Neural cell (in vitro differentiated cells): ENCODE results near the gene SRCIN1. TPM values are rescaled to one million over a fixed set of nuclear protein-coding genes. Genes with fewer than 3 reads are reported as not detected.

Source experiments
- H2AFZ ChIP-seq: fragments of 200-600, 300-800 bp; sonication (generic), shearing (Covaris generic); 2 replicates; pipeline ENCODE4 v1.6.0; 2014; ENCODE audit warnings: low read depth, mild to moderate bottlenecking, antibody characterized with exemption, low read length, moderate library complexity
- H3F3A ChIP-seq: fragments of 200-600 bp; shearing (Covaris generic); 2 replicates; pipeline ENCODE4 v1.6.1; 2016; ENCODE audit warnings: mild to moderate bottlenecking, moderate library complexity, mixed read lengths, antibody characterized with exemption, low read length; ENCODE audit not compliant: insufficient read depth, poor library complexity, severe bottlenecking
- H3K27ac ChIP-seq: fragments of 200-600, 300-800 bp; sonication (generic), shearing (Covaris generic); 2 replicates; pipeline ENCODE4 v1.5.1; 2014; ENCODE audit warnings: mild to moderate bottlenecking, low read length, moderate library complexity
- H3K27me3 ChIP-seq: fragments of 300-800, 200-600 bp; sonication (generic), shearing (Covaris generic); 2 replicates; pipeline ENCODE4 v1.6.0; 2014; ENCODE audit warnings: mild to moderate bottlenecking, low read depth, low read length, moderate library complexity; ENCODE audit not compliant: insufficient read depth
- H3K36me3 ChIP-seq: fragments of 300-800, 200-600 bp; sonication (generic), shearing (Covaris generic); 2 replicates; pipeline ENCODE4 v1.5.1; 2014; ENCODE audit warnings: mild to moderate bottlenecking, antibody characterized with exemption, low read length, moderate library complexity; ENCODE audit not compliant: insufficient read depth
- H3K4me2 ChIP-seq: fragments of 300-800, 200-600 bp; sonication (generic), shearing (Covaris generic); 2 replicates; pipeline ENCODE4 v1.6.0; 2014; ENCODE audit warnings: mild to moderate bottlenecking, low read length
- H3K4me3 ChIP-seq: fragments of 300-800, 200-600 bp; sonication (generic), shearing (Covaris generic); 2 replicates; pipeline ENCODE4 v1.5.1; 2014; ENCODE audit warnings: mild to moderate bottlenecking, low read length, moderate library complexity
- H3K79me2 ChIP-seq: fragments of 200-600 bp; shearing (Covaris generic); replicated peaks from 2 replicates; pipeline ENCODE4 v1.6.0; 2014; ENCODE audit warnings: mild to moderate bottlenecking, low read length, moderate library complexity; ENCODE audit not compliant: insufficient read depth
- H3K9ac ChIP-seq: fragments of 300-800, 200-600 bp; sonication (generic), shearing (Covaris generic); 2 replicates; pipeline ENCODE4 v1.6.1; 2016; ENCODE audit warnings: mild to moderate bottlenecking, low read length, mixed read lengths
- H3K9me2 ChIP-seq: fragments of 200-600 bp; shearing (Covaris generic); 2 replicates; pipeline ENCODE4 v1.6.1; 2016; ENCODE audit warnings: mild to moderate bottlenecking, low read length, mixed read lengths; ENCODE audit not compliant: insufficient read depth
- H3K9me3 ChIP-seq: fragments of 200-600, 300-800 bp; sonication (generic), shearing (Covaris generic); 2 replicates; pipeline ENCODE4 v1.6.1; 2016; ENCODE audit warnings: mild to moderate bottlenecking, mixed run types, low read length, moderate library complexity, mixed read lengths
- H4K20me1 ChIP-seq: fragments of 200-600 bp; shearing (Covaris generic); 2 replicates; pipeline ENCODE4 v1.6.1; 2016; ENCODE audit warnings: mild to moderate bottlenecking, mixed run types; ENCODE audit not compliant: insufficient read depth
- CTCF ChIP-seq: fragments of 450-650 bp; IDR thresholded peaks from 2 replicates; pipeline ENCODE4 v1.5.1; 2014; ENCODE audit warnings: antibody characterized with exemption, mild to moderate bottlenecking, moderate library complexity; ENCODE audit not compliant: poor library complexity, severe bottlenecking
- EP300 ChIP-seq: fragments of 450-650 bp; conservative IDR thresholded peaks from 2 replicates; pipeline ENCODE4 v1.6.1; 2014; ENCODE audit warnings: antibody characterized with exemption, mild to moderate bottlenecking, moderate library complexity; ENCODE audit not compliant: poor library complexity, severe bottlenecking
- EZH2 ChIP-seq: fragments of 200-600, 300-800 bp; shearing (Covaris generic), sonication (generic); IDR thresholded peaks from 2 replicates; pipeline ENCODE4 v1.6.1; 2014; ENCODE audit warnings: antibody characterized with exemption, low read length, borderline replicate concordance, mild to moderate bottlenecking; ENCODE audit not compliant: insufficient read depth, poor library complexity, severe bottlenecking
- MXI1 ChIP-seq: fragments of 450-650 bp; conservative IDR thresholded peaks from 2 replicates; pipeline ENCODE4 v1.6.1; 2014; ENCODE audit warnings: antibody characterized with exemption, mild to moderate bottlenecking; ENCODE audit not compliant: poor library complexity, severe bottlenecking
- POLR2AphosphoS5 ChIP-seq: IDR thresholded peaks from 2 replicates; pipeline ENCODE4 v1.6.1; 2012
- REST ChIP-seq: IDR thresholded peaks from 2 replicates; pipeline ENCODE4 v1.6.1; 2012; ENCODE audit warnings: borderline replicate concordance
- SMC3 ChIP-seq: fragments of 450-650 bp; conservative IDR thresholded peaks from 2 replicates; pipeline ENCODE4 v1.6.1; 2014; ENCODE audit warnings: antibody characterized with exemption, mild to moderate bottlenecking, moderate library complexity; ENCODE audit not compliant: poor library complexity
- TAF1 ChIP-seq: IDR thresholded peaks from 2 replicates; pipeline ENCODE4 v1.6.1; 2012; ENCODE audit warnings: low read depth
- polyA plus RNA-seq: library from polyadenylated mRNA; depleted of rRNA; stranded (reverse); fragments of >200 nt; gene quantifications from 2 replicates; pipeline ENCODE4 v1.2.3, GENCODE V29; 2014

Gene SRCIN1
- polyA plus RNA-seq, 1 donor from 2014 or later, result 18.0 TPM

- no peak overlapping the region for H3K4me2 ChIP-seq
- H3K9me2 ChIP-seq, result no peaks in the 10 kb centered on the region
- no peaks in the 10 kb centered on the region for H3K27me3 ChIP-seq
- H3F3A ChIP-seq, result no peaks in the 10 kb centered on the region
- no peak overlapping the region for H2AFZ ChIP-seq
- peak; percentile 19 for TF ChIP-seq EP300
- peak; percentile 54 for TF ChIP-seq MXI1
- peak; percentile 40 for TF ChIP-seq CTCF
- TF ChIP-seq POLR2AphosphoS5, result no peak
- TF ChIP-seq EZH2, result no peak
- peak; percentile 53 for TF ChIP-seq SMC3
- no peak for TF ChIP-seq REST
- H3K27ac ChIP-seq, result no peak overlapping the region
- peaks cover 31% of the 10 kb centered on the region for H4K20me1 ChIP-seq
- no peaks in the 10 kb centered on the region for H3K79me2 ChIP-seq
- H3K9me3 ChIP-seq, result no peaks in the 10 kb centered on the region
- H3K36me3 ChIP-seq, result no peaks in the 10 kb centered on the region
- H3K4me3 ChIP-seq, result peak overlapping the region; percentile 64
- H3K9ac ChIP-seq, result peak overlapping the region; percentile 51
These were observed 32.9 kb downstream of the SRCIN1 start for GRCh38 chr17:38572669-38573365.

GRCh38 chr17:38571833-38572668 lies 33.7 kb downstream of the SRCIN1 start:
- TF ChIP-seq EP300 (no peak), CTCF (no peak), POLR2AphosphoS5 (no peak), EZH2 (no peak), TAF1 (no peak), SMC3 (no peak)
- Histone ChIP-seq H3K27ac (no peak overlapping the region), H3K9me3 (no peaks in the 10 kb centered on the region), H3K27me3 (no peaks in the 10 kb centered on the region), H3K9ac (peak overlapping the region; percentile 51), H4K20me1 (peaks cover 23% of the 10 kb centered on the region), H3K79me2 (no peaks in the 10 kb centered on the region), H2AFZ (no peak overlapping the region), H3K36me3 (no peaks in the 10 kb centered on the region), H3K4me3 (peak overlapping the region; percentile 64), H3K9me2 (no peaks in the 10 kb centered on the region), H3F3A (no peaks in the 10 kb centered on the region), H3K4me2 (no peak overlapping the region)
